Measurements from ENCODE around the gene SULT1C2. TPM values are rescaled to one million over a fixed set of nuclear protein-coding genes. Genes with fewer than 3 reads are reported as not detected.

Gene SULT1C2
- total RNA-seq, 4 donors from 2014 or later = not detected

DNA sequence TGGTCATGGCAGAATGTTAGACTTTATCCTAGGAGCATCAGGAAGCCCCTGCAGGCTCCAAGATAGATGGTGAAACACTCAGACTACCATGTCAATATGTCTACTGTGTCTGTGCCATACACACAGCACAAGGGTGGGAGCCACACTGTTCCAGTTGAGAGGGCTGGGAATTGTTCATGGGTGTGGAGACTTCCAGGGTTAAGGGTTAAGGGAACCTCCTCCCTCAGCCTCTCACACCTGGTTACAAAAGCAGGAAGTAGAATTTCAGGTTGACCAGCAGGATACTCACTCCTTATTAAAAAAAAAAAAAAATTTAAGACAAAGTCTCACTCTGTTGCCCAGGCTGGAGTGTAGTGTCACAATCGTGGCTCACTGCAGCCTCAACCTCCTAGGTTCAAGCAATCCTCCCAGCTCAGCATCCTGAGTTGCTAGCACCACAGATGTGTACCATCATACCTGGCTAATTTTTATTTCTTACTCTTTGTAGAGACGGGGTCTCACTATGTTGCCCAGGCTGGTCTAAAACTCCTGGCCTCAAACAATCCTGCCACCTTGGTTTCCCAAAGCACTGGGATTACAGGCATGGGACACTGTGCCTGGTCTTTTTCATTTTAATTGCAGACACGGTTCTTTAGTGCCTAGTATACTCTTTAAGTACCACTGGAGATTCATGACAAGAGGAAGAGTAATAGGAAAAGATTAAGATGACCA, 26.0 kb downstream of the SULT1C2 start:
- H3K27ac ChIP-seq = no peak overlapping the region
- H3K27me3 ChIP-seq = no peaks in the 10 kb centered on the region
- no peak for TF ChIP-seq POLR2AphosphoS5 (IDR thresholded peaks at IDR 0.05)
- no peak for DNase-seq (ENCODE audit: low spot score in 2 of 2)
- WGBS = 76% methylated on average over 3 of the region's 3 CpGs
- no peak overlapping the region for H3K4me3 ChIP-seq
- no peaks in the 10 kb centered on the region for H3K4me1 ChIP-seq
- no peaks in the 10 kb centered on the region for H3K9me3 ChIP-seq
- no peaks in the 10 kb centered on the region for H3K36me3 ChIP-seq

- no peaks in the 10 kb centered on the region for H3K27me3 ChIP-seq
- no peak for DNase-seq (ENCODE audit: low spot score in 2 of 2)
- H3K9me3 ChIP-seq = no peaks in the 10 kb centered on the region
- H3K36me3 ChIP-seq = no peaks in the 10 kb centered on the region
- no peaks in the 10 kb centered on the region for H3K4me1 ChIP-seq
- TF ChIP-seq EP300 (IDR thresholded peaks at IDR 0.05) (no peak), POLR2A (IDR thresholded peaks at IDR 0.05) (no peak), POLR2AphosphoS5 (IDR thresholded peaks at IDR 0.05) (no peak)
- TF ChIP-seq, protein P1, sequence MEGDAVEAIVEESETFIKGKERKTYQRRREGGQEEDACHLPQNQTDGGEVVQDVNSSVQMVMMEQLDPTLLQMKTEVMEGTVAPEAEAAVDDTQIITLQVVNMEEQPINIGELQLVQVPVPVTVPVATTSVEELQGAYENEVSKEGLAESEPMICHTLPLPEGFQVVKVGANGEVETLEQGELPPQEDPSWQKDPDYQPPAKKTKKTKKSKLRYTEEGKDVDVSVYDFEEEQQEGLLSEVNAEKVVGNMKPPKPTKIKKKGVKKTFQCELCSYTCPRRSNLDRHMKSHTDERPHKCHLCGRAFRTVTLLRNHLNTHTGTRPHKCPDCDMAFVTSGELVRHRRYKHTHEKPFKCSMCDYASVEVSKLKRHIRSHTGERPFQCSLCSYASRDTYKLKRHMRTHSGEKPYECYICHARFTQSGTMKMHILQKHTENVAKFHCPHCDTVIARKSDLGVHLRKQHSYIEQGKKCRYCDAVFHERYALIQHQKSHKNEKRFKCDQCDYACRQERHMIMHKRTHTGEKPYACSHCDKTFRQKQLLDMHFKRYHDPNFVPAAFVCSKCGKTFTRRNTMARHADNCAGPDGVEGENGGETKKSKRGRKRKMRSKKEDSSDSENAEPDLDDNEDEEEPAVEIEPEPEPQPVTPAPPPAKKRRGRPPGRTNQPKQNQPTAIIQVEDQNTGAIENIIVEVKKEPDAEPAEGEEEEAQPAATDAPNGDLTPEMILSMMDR (IDR thresholded peaks at IDR 0.05) = no peak
- H3K4me3 ChIP-seq = no peak overlapping the region
- no peak overlapping the region for H3K27ac ChIP-seq
Observed at GRCh38 chr2:108315444-108315934, 26.8 kb downstream of the SULT1C2 start.

GRCh38 chr2:108316033-108316432, 27.3 kb downstream of the SULT1C2 start:
- Histone ChIP-seq H3K4me3 (no peak overlapping the region), H3K36me3 (no peaks in the 10 kb centered on the region), H3K27ac (no peak overlapping the region), H3K9me3 (no peaks in the 10 kb centered on the region), H3K4me1 (no peaks in the 10 kb centered on the region), H3K27me3 (no peaks in the 10 kb centered on the region)
- no peak for TF ChIP-seq POLR2A (IDR thresholded peaks at IDR 0.05)
- TF ChIP-seq, protein P1 (IDR thresholded peaks at IDR 0.05) = no peak
- TF ChIP-seq EP300 (IDR thresholded peaks at IDR 0.05) = no peak
- no peak for TF ChIP-seq POLR2AphosphoS5 (IDR thresholded peaks at IDR 0.05)
- WGBS = 49% methylated on average over 6 of the region's 6 CpGs
- no peak for DNase-seq (ENCODE audit: low spot score in 2 of 2)

GRCh38 chr2:108316461-108317258, 28.0 kb downstream of the SULT1C2 start:
- no peaks in the 10 kb centered on the region for H3K4me1 ChIP-seq
- no peak for DNase-seq (ENCODE audit: low spot score in 2 of 2)
- no peaks in the 10 kb centered on the region for H3K36me3 ChIP-seq
- H3K27me3 ChIP-seq = no peaks in the 10 kb centered on the region
- WGBS = 61% methylated on average over 4 of the region's 13 CpGs
- no peaks in the 10 kb centered on the region for H3K9me3 ChIP-seq
- TF ChIP-seq, protein P1 (IDR thresholded peaks at IDR 0.05) = no peak
- TF ChIP-seq POLR2A (IDR thresholded peaks at IDR 0.05) (no peak), POLR2AphosphoS5 (IDR thresholded peaks at IDR 0.05) (no peak), EP300 (IDR thresholded peaks at IDR 0.05) (no peak)
- no peak overlapping the region for H3K27ac ChIP-seq
- no peak overlapping the region for H3K4me3 ChIP-seq

DNA sequence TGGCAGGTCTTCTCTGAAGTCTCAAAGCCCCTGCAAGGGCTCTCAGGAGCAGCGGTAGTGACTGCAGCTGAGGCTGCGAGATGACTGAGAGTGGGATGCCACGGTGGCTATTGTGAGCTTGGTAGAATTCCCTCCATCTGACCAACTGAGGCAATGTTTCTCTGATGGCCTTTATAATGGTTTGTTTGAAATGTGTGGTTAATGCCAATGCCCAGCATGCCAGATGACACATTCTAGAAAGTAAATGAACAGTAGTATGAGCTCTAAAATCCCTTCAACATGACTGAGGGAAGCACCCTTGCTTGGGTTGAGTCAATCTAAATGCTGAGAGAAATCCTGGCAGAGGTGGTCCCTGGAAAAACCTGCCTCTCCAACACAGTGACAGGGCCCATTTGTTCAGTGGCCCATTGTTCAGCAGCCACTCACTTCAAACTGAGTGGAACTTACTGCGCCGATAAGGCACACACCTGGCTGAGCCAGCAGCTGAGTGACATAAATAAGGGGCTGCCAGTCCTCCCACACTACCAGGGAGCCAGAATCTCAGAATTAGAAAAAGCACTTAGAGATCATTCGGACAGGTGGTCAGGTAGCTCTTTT, 31.7 kb downstream of the SULT1C2 start:
- WGBS = 77% methylated on average over 6 of the region's 6 CpGs
- Histone ChIP-seq H3K9me3 (no peaks in the 10 kb centered on the region), H3K27me3 (no peaks in the 10 kb centered on the region), H3K4me1 (no peaks in the 10 kb centered on the region), H3K27ac (no peak overlapping the region), H3K4me3 (no peak overlapping the region), H3K36me3 (no peaks in the 10 kb centered on the region)
- DNase-seq (ENCODE audit: low spot score in 2 of 2) = no peak
- TF ChIP-seq, protein P1 (IDR thresholded peaks at IDR 0.05) = no peak
- TF ChIP-seq POLR2AphosphoS5 (IDR thresholded peaks at IDR 0.05) (no peak), POLR2A (IDR thresholded peaks at IDR 0.05) (no peak), EP300 (IDR thresholded peaks at IDR 0.05) (no peak)
